Nephron (organoid): Measurements from ENCODE around the gene TM9SF3.

Experiments used
- H3K27ac Mint-ChIP-seq, 3 experiments: 2 replicates each; pipeline ENCODE4 v1.8.0; 2020; ENCODE audit warnings: mixed read lengths in 3 of 3, mild to moderate bottlenecking in 2 of 3, moderate library complexity in 1 of 3
- H3K27me3 Mint-ChIP-seq: 2 replicates; pipeline ENCODE4 v1.8.0; 2021; ENCODE audit warnings: low read depth, mild to moderate bottlenecking, moderate library complexity, mixed read lengths
- H3K36me3 Mint-ChIP-seq: 2 replicates; pipeline ENCODE4 v1.8.0; 2020; ENCODE audit warnings: low read depth, mixed read lengths
- H3K4me1 Mint-ChIP-seq: 2 replicates; pipeline ENCODE4 v1.8.0; 2020; ENCODE audit warnings: mixed read lengths
- H3K4me3 Mint-ChIP-seq, 3 experiments: 2 replicates each; pipeline ENCODE4 v1.8.0; 2020; ENCODE audit warnings: mild to moderate bottlenecking in 3 of 3, mixed read lengths in 3 of 3, moderate library complexity in 2 of 3
- H3K9me3 Mint-ChIP-seq: 2 replicates; pipeline ENCODE4 v1.8.0; 2020; ENCODE audit warnings: mixed read lengths
- TF ChIP-seq, protein P1 (sequence below), 3 experiments: fragments of 200-600 bp; sonication (generic); IDR thresholded peaks; one replicate each; pipeline ENCODE4 v1.5.0; 2021; ENCODE audit warnings: antibody characterized with exemption in 3 of 3; ENCODE audit not compliant: unreplicated experiment in 3 of 3

Gene TM9SF3

GRCh38 chr10:96482815-96483588, 103.8 kb downstream of the TM9SF3 start:
- H3K9me3 Mint-ChIP-seq: no peaks in the 10 kb centered on the region
- TF ChIP-seq, protein P1, sequence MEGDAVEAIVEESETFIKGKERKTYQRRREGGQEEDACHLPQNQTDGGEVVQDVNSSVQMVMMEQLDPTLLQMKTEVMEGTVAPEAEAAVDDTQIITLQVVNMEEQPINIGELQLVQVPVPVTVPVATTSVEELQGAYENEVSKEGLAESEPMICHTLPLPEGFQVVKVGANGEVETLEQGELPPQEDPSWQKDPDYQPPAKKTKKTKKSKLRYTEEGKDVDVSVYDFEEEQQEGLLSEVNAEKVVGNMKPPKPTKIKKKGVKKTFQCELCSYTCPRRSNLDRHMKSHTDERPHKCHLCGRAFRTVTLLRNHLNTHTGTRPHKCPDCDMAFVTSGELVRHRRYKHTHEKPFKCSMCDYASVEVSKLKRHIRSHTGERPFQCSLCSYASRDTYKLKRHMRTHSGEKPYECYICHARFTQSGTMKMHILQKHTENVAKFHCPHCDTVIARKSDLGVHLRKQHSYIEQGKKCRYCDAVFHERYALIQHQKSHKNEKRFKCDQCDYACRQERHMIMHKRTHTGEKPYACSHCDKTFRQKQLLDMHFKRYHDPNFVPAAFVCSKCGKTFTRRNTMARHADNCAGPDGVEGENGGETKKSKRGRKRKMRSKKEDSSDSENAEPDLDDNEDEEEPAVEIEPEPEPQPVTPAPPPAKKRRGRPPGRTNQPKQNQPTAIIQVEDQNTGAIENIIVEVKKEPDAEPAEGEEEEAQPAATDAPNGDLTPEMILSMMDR (IDR thresholded peaks at IDR 0.05; ENCODE audit: unreplicated experiment in 3 of 3): no peak
- H3K27me3 Mint-ChIP-seq: peaks cover 41% of the 10 kb centered on the region
- no peak overlapping the region for H3K4me3 Mint-ChIP-seq
- H3K36me3 Mint-ChIP-seq: no peaks in the 10 kb centered on the region
- no peaks in the 10 kb centered on the region for H3K4me1 Mint-ChIP-seq
- H3K27ac Mint-ChIP-seq: no peak overlapping the region

GRCh38 chr10:96478355-96478754, 108.5 kb downstream of the TM9SF3 start:
- H3K27me3 Mint-ChIP-seq: peaks cover 43% of the 10 kb centered on the region
- H3K9me3 Mint-ChIP-seq: peaks cover 2% of the 10 kb centered on the region
- H3K4me1 Mint-ChIP-seq: no peaks in the 10 kb centered on the region
- no peak overlapping the region for H3K4me3 Mint-ChIP-seq
- H3K27ac Mint-ChIP-seq: no peak overlapping the region
- TF ChIP-seq, protein P1 (IDR thresholded peaks at IDR 0.05; ENCODE audit: unreplicated experiment in 3 of 3): no peak
- no peaks in the 10 kb centered on the region for H3K36me3 Mint-ChIP-seq

DNA sequence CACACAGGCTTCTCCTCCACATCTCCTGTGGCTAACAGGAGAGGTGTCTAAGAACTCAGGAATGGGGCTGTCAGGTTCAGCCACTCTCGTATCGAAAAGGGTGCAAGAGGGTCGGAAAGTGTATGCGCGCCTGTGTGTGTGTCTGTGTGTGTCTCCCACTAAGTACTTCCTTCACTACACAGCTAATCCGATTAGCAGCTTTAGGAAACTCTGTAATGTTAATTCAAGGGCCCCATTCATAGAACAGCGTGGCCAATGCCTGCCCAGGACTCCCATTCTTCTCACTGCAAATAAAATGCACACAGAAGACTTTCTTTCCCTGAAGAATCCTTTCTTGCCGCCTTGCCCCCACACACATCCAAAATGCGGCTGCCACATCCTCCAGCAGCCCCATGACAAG, 112.9 kb downstream of the TM9SF3 start:
- Mint-ChIP-seq H3K4me1 (peaks cover 7% of the 10 kb centered on the region), H3K4me3 (no peak overlapping the region), H3K36me3 (no peaks in the 10 kb centered on the region), H3K27ac (no peak overlapping the region), H3K27me3 (peaks cover 46% of the 10 kb centered on the region), H3K9me3 (peaks cover 2% of the 10 kb centered on the region)
- TF ChIP-seq, protein P1 (IDR thresholded peaks at IDR 0.05; ENCODE audit: unreplicated experiment in 3 of 3): no peak

DNA sequence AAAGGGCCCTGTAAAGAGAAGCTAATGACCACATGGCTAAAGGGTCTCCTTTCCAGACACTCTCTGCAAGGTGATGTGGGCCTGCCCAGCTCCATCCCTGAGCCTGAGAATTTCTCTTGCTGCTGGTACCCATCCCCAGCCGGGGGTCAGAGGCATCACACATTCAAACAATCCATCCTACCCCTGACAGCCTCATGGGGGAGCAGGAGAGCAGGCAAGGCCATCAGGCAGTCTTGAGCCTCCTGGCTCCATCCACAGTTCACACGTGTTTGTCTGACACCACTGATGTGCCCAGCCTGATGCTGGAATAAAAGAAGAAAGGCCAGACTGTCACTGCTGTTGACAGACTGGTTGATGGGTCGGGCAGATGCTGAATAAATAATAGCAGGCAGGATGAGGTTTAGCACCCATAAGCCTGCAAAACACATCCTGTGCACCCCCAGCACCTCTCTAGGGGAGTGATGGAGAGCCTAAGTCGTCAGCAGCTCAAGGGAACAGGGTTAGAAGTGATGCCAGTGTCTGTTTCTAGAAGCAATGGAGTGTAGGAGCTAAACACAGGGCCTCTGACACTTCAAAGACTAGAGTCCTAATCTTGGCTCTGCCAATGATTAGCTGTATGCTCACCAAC, 116.6 kb downstream of the TM9SF3 start:
- Mint-ChIP-seq H3K27ac (no peak overlapping the region), H3K9me3 (no peaks in the 10 kb centered on the region), H3K4me3 (no peak overlapping the region), H3K4me1 (peaks cover 11% of the 10 kb centered on the region), H3K36me3 (no peaks in the 10 kb centered on the region), H3K27me3 (peaks cover 51% of the 10 kb centered on the region)
- TF ChIP-seq, protein P1 (IDR thresholded peaks at IDR 0.05; ENCODE audit: unreplicated experiment in 3 of 3): peak; percentile 31 to 46 (median 43)

DNA sequence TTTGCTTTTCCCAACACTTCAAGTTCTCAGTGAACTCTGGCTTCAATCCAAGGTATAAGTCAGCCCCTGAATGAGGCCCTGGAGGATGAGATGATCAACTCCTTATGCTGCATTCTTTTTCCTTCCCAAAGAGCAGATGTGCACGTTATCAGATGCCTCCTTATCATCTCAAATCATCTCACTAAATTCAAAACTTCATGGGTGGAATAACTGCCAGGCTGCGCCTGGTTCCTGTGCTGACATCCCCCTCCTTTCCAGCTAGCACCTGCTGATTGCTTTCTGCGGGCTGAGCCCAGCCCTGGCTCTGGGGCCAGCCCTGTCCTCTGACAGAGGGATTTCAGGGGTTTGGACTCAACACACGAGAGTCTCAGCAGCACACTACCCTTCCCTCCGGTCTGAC, 118.0 kb downstream of the TM9SF3 start:
- Mint-ChIP-seq H3K27ac (peak overlapping the region in 2 of 3 experiments; percentile 11 to 43), H3K36me3 (no peaks in the 10 kb centered on the region), H3K4me3 (no peak overlapping the region), H3K4me1 (peaks cover 11% of the 10 kb centered on the region), H3K9me3 (no peaks in the 10 kb centered on the region), H3K27me3 (peaks cover 43% of the 10 kb centered on the region)
- TF ChIP-seq, protein P1 (IDR thresholded peaks at IDR 0.05; ENCODE audit: unreplicated experiment in 3 of 3): no peak
